GM18873 (cell line): ENCODE data around the gene ARID1A.
"Not testable (repeated sequence)": the region's sequence is repeated elsewhere in the genome, so short reads cannot be mapped to it uniquely, and the experiment has no call there.

ENCODE experiments used
- ATAC-seq: cut with Tn5 transposase; IDR thresholded peaks from one replicate; pipeline ENCODE4 v1.9.1; 2021; ENCODE audit warnings: mild to moderate bottlenecking, moderate library complexity, moderate number of reproducible peaks; ENCODE audit not compliant: unreplicated experiment, low FRiP score

Gene ARID1A

DNA sequence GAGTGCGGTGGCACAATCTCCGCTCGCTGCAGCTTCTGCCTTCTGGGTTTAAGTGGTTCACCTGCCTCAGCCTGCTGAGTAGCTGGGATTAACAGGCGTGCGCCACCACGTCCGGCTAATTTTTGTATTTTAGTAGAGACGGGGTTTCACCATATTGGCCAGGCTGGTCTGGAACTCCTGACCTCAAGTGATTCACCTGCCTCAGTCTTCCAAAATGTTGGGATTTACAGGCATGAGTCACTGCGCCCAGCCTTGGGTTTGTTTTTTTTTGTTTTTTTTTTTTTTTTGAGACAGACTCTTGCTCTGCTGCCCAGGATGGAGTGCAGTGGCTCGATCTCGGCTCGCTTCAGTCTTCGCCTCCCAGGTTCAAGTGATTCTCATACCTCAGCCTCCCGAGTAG is 30.1 kb downstream of the ARID1A start:
- not testable (repeated sequence) for ATAC-seq

DNA sequence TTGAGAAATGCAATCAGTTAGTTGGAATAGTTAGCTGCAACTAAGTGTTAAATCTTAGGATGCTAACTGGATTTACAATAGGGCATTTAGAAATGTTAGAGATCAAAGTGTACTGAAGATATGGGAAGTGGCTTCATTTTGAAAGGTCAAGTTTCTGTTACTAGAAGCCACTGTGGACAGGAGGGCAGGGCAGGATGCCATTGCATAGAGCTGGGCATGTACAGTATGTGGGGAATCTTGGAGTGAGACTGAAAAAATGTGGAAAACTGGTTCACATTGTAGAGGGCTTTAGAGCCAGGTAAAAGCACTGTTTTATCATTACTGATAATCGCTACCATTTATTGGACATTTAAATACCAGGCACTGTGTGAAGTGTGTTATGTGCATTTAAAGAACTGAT is 31.0 kb downstream of the ARID1A start:
- no peak for ATAC-seq

DNA sequence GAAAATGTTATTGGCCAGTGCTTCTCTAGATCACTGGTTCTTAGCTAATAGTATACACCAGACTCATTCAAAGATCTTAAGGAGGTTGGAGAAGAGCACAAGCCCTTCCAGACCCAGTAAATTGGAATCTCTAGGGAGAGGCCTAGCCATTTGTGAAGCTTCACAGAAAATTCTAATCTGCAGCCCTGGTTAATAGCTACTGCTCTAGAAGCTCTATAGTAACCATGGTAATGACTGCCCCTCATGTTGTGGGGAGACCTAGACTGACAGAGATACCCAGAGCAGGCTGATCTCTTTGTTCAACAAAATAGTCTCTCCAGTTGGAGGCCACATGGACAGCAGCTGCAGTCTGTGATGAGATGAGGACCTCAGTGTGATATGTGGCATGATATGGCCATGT is 31.7 kb downstream of the ARID1A start:
- no peak for ATAC-seq

DNA sequence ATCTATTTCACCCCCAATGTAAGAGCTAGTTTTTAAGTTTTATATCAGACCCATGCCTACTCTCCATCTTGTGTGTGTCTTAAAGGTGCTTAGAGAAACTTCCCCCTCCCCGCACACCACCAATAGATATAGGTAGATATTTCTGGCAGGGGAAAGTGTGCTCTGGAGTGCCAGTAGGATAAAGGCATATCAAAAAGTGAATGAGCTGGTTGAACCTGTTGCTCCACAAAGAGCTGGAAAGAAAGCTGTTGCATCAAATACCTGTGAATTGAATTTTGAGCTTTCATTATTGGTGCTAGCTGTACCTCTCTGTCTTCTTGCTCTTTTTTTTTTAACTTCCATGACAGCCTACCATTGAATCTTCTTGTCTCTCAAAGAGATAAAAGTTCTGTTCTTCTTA is 32.8 kb downstream of the ARID1A start:
- ATAC-seq = no peak

DNA sequence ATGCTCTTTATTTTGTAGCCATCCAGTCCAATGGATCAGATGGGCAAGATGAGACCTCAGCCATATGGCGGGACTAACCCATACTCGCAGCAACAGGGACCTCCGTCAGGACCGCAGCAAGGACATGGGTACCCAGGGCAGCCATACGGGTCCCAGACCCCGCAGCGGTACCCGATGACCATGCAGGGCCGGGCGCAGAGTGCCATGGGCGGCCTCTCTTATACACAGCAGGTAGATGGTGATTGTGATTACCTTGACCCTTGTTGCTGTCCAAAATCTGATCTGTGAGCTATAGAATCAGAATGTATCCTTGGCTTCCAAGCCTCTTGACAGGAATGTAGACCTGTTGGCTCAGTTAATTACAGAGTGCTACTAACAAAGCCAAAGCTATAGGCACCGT is 33.8 kb downstream of the ARID1A start:
- ATAC-seq = no peak

DNA sequence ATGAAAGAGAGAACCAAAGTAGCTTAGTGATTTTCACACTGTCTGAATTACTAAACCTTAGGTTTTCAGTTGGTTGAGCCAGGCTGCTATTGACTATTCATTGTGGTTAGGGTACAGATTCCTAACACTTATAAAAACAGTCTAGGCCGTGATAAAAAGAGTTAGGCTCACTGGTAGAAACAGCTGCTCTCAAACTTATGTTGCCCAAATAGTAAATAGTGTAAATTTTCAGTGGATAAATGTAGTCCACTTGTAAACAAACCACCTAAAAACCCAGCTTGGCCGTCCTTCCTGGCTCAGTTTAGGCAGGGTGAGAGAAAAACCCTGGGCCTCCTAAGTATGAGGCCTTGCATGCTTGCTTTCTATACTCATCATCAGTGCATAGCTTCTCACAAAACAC is 34.9 kb downstream of the ARID1A start:
- ATAC-seq = no peak

DNA sequence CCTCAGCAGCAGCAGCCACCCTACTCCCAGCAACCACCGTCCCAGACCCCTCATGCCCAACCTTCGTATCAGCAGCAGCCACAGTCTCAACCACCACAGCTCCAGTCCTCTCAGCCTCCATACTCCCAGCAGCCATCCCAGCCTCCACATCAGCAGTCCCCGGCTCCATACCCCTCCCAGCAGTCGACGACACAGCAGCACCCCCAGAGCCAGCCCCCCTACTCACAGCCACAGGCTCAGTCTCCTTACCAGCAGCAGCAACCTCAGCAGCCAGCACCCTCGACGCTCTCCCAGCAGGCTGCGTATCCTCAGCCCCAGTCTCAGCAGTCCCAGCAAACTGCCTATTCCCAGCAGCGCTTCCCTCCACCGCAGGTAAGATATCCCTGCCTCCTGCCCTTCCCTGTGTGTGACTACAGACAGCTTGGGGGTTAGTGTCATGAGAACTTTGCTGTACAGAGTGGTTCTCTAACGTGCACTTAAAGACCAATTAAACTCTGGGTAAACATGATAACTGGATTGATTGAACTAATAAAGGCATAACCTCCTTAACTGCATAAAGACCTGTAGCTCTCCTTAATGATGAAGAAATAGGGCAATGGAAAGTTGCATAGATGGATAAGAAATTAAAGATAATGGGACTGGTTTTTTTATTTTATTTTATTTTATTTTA is 35.6 kb downstream of the ARID1A start:
- no peak for ATAC-seq

DNA sequence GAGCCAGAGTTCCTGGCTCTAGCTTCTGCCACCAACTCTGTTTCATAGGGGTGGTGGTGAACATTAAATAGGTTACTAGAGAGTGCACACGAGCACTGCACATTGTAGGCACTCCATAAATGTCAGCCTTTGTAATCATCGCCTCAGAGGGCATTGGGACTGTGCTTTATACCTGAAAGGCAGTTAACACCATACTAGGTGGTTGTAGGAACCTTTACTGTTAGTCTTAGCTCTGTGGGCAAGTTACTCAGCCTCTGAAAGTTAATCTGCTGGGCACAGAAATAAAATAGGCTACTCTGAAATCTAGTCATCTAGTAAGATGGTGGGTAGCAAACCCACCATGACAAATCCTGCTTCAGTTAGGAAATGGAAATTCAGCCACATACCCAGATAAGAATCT is 37.6 kb downstream of the ARID1A start:
- no peak for ATAC-seq

DNA sequence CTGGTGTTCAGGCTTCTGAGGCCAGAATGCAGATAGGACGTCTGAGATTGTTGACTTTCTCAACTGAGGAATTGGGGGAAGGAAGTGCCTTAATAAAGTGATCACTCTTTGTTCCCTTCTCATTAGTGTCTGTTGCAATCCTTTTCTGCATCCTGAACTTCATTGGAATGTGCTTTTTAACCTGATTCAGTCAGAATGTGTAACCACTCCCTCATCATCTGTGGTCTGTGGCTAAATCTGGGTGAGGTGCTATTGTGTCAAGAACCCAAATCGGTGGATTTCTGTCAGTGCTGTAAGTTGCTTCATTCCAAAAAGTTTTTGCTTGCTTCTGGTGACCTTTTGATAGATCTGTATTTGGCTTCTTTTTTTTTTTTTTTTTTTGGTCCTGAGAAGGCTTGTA is 38.2 kb downstream of the ARID1A start:
- no peak for ATAC-seq

DNA sequence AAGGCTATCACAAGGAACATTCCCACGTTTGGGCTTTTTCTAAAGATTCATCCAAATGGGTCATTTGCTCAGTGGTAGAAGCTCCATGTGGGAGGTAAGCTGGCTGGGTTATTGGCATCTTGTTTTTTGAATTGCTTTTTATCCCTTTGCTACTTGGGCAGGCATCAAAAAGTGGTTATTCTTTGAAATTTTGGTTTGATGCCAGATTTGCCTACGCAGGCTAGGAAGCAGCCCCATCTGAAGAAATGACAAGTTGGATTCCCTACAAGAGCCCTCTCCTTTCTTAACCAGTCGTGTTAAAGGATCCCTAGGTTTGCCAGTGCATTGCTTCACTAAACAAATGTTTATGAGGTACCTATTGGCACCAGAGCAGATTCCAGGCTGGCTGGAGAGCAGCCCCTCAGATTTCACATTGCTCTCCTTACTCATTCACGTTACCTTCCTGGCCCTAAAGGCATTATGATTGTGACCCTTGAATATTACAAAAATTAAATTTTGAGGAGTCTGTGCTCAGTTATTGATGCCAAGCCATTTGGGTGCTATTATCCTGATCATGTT is 38.8 kb downstream of the ARID1A start:
- no peak for ATAC-seq

DNA sequence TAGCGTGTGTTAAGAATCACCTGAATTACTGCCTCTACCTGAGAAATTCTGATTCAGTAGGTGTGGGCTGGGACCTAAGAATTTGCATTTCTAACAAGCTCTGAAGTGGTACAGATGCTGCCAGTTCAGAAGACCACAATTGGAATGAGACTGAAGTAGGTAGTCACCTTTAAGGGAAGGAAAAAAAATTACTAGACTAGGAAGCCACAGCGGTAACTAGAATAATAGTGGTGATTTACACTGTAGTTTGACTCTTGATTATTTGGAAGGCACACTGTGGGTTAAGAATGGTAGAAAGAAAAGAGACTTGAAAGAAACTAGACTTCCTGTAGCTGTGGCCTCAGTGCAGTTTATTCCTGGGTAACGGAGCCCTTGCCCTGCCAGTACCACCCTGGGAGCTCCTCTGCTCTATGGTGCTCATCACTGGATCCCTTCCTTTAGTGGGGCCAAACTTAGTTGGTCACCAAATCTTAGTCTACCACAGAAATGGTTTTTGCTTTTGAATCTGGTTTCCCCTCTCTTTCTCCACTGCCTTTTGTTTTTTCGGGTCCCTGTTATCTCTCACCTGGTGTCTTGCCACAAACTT is 43.6 kb downstream of the ARID1A start:
- no peak for ATAC-seq

DNA sequence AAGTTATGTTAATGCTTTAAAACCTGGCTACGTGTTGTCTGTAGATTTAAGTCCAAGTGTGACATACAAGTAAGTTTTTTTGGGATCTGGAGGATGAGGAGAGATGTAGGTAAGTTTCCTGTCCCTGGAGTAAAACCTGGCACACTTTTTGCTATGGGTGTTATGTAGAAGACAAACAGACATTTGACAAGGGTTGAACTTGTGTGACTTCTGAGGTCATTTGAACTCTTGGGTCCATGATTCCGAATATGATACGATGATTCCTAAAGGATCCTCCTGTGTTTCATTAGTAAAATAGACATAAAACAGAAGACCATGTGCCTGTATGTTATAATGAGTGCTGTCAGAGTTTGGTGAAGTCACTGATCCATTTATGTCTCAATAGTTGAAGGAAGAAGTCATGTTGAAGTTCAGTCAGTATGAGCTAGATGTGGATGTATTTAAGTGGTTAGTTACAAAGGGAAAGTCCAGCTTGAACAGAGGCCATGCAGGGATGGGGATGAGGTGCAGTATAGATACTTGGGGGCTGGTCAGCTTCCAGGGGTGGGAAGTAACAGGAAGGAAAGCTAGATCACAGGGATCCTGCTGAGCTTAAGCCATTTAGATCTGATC is 44.3 kb downstream of the ARID1A start:
- no peak for ATAC-seq

DNA sequence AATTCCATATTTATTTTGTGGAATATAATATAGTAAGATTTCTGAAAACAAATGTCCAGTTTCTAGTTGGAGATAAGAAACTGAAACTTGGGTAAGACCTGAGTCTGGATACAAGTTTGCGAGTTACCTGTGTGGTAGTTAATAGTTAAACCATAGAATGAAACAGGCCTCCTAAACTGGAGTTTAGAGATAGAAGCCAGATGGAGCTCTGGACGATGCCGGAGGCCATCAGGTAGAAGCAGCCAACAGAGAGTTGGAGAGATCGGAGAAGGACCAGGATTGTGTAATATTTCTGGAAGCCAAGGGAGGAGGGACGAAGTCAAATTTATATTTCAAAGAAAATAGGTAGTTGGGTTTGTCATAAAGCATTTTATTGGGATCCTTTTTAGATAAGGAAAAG is 45.1 kb downstream of the ARID1A start:
- ATAC-seq = no peak

DNA sequence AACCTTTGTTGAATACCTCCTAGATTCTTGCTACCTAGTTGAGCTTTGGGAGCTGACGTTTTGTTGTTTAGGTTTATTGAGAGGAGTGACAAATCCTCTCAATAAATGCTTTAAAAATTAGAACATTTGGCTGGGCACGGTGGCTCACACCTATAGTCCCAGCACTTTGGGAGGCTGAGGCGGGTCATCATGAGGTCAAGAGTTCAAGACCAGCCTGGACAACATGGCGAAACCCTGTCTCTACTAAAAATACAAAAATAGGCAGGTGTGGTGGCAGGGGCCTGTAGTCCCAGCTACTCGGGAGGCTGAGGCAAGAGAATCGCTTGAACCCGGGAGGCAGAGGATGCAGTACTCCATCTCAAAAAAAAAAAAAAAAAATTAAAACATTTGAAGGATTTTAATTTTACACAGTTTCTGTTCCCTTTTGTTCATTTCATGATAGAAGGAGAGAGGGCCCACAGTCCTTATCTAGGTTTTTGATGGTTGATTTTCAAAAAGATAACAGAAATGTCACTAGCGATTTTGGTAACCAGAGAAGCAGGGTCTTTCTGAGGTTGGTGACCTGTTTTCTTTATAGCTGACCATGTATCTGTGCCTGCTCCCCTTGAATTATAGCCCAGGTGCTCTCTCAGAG is 47.7 kb downstream of the ARID1A start:
- ATAC-seq = no peak

DNA sequence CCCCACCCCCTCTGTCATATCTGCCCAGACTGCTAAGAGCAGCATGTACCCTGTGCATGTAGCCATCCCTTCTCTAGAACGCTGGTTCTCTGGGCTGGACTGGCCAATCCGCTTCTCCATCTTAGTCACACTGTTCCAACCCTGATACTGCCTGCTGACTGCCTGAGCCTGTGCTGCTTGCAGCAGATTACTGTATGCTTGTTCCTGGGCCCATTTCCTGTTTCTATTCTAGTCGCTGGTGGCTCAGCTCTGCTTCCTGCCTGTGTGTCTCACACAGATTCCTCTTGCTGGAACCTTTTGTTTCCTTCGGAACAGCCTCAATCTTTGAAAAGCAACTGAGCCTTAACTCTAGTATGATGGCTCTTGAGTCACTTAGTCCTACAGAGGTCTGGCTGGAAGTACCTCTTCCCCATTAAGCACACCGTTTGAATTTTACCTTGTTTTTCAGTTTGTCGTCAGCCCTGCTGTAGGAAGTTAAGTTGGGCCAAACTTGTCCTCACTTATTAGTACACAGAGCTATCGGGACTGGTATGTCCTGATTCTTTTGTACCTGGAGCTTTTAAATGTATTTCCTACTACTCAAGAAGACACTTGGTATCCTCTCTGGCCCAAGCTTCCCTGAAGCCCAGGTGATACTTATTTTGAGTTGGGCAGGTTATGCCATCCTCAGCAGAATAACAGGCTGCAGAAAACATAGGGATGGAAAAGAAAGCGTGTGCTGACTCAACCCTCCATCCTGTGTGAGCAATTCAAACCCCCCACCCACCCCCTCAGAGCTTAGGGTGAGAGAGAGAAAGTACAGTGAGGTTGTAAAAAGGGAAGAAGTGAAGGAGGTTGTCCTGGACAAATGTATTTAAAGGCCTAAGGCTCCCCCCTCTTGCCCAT is 48.5 kb downstream of the ARID1A start:
- ATAC-seq = peak; percentile 95

DNA sequence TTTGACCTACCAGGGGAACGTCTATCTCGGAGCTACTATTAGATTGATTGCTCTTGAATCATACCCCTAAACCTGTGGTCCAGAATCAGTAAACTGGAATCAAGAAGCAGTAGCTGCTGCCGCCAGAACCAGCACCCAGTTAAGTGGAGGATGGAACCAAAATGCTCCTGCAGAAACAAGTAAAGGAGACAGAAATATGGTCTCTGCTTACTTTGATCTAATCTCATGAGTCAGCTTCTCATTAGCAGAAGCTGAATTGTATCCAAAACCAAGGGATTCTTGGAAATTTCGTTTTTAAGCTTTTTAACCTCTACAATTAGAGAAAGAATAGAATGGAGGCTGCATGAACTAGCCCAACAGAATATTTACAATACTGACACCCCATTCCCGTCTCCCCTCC is 49.4 kb downstream of the ARID1A start:
- no peak for ATAC-seq

DNA sequence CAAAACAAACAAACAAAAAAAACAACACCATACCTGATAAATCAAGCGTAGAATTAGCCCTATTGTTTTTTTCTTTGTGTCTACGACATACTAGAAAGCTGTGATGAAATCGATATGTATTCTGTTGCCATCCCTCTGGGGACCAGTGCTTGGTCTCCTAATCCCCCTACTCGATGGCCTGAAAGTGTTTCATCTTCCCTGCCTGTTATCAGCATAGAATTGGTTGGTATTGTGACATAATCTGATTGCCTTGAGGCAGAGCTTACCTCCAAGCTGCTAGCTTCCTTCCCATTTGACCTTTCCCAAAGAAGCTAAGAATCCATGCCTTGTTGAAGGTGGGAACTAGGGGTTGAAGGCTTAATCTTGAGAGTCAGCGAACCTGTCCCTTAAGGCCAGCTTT is 51.2 kb downstream of the ARID1A start:
- no peak for ATAC-seq

DNA sequence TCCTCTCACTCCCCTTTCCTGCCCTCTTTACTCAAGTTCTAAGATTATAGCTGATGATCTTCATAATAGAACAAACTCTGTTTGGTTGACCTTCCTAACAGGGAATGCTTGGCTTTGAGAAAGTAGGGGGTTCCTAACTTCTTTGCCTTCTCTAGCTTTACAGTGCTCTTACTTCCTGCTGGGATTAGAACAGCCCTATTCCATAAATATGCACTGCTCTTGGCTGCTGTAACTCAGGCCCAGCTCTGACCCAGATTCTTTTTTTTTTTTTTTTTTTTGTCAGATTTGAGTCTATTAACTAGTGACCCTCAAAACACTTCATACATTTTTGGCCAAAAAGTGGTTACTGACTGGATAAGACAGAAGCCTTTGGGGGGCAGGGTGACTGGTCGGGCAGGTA is 52.5 kb downstream of the ARID1A start:
- no peak for ATAC-seq

DNA sequence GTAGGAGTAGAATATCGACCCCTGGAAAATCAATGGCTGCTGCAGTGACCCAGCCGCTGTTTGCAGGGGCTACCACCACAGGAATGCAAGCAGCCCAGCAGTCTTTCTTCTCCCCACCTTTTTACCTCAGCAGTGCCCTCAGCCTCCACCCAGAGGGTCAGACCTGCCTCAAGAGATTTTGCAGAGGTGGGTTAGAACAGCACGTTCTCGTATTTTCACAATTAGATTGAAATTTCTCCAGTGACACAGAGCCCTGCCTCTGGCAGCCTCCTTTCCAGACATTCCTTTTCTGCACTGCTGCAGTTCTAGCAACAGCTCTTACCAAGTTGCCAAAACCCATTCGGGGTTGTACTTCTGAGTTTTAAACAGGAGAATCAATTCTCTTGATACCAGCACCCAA is 53.6 kb downstream of the ARID1A start:
- no peak for ATAC-seq

DNA sequence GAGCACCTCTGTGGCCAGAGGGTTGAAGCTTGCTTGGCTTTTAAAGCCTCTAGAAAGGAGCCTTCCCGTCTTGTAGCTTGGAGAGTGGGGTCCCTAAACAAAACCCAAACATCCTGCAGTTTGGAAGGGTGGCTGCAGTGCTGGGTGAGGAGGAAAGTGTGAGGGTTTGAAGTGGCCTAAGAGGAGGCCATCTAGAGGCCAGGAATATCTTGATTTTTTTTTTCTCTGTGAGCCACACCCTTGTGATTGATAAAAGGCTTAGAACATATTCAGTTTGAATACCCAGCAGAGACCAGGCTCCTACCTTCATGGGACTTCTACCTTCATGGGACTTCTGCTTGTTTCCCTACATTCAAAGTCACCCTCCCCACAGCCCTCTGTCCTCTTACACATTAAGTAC is 54.6 kb downstream of the ARID1A start:
- no peak for ATAC-seq

DNA sequence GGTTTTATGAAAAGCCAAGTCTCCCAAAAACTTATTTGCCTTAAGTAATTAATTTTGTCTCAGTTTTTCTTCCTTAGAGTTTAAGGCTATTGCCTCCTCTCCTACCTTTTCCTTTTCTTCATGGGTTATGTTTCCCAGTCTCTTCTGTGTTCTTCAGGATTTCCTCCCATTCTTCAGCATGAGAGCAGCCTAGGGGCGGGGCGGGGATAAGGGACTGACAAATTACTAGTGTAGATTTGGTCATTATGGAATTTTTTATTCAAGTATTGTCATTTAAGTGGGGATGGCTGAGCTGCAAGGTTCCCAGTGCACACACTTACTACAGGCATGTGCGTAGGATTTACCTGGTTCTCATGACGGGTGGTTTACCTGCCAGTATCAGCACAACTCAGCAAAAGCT is 56.7 kb downstream of the ARID1A start:
- no peak for ATAC-seq
